ENCODE measurements around the gene SEMA5A.

DNA sequence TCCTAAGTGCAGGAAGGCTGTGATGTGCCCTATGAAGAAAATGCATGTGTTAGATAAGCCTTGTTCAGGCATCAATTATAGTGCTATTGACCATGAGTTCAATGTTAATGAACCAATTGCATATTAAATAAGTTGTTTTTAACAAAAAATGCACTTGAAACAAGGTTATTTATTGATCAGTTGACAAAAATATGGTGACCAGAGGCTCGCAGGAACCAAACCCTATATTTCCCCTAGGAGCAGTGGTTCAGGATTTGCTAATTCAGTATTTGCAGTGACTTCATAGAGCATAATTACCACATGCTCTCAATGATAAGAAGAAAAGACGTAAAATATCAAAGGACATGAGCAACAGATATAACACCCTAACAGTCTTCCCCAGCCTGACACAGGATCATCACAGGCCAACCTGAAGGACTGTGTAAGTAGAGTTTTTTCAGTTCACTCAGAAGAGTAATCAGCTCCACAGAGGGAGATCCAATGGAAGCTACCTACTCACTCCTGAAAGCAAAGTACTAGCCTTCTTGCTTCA, 92.3 kb downstream of the SEMA5A start:
- no peak for TF ChIP-seq EP300 (IDR thresholded peaks at IDR 0.05; ENCODE audit: low read depth)
- TF ChIP-seq, protein P1, sequence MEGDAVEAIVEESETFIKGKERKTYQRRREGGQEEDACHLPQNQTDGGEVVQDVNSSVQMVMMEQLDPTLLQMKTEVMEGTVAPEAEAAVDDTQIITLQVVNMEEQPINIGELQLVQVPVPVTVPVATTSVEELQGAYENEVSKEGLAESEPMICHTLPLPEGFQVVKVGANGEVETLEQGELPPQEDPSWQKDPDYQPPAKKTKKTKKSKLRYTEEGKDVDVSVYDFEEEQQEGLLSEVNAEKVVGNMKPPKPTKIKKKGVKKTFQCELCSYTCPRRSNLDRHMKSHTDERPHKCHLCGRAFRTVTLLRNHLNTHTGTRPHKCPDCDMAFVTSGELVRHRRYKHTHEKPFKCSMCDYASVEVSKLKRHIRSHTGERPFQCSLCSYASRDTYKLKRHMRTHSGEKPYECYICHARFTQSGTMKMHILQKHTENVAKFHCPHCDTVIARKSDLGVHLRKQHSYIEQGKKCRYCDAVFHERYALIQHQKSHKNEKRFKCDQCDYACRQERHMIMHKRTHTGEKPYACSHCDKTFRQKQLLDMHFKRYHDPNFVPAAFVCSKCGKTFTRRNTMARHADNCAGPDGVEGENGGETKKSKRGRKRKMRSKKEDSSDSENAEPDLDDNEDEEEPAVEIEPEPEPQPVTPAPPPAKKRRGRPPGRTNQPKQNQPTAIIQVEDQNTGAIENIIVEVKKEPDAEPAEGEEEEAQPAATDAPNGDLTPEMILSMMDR (IDR thresholded peaks at IDR 0.05), result no peak
- no peak for TF ChIP-seq POLR2A (IDR thresholded peaks at IDR 0.05)
